ENCODE results near the gene FMNL3.

FMNL3 gene

GRCh38 chr12:49689237-49689636 is 18.0 kb downstream of the FMNL3 start:
- in situ Hi-C loops (cut with HindIII; ENCODE audit: low sequenced_read_pairs): no loop called here
- TF ChIP-seq CTCF (IDR thresholded peaks at IDR 0.05; ENCODE audit: low read depth, low read length, missing control alignments): no peak
- H3K4me3 ChIP-seq (ENCODE audit: low read depth, low read length): no peak overlapping the region
- DNase-seq (ENCODE audit: low read depth): no peak

GRCh38 chr12:49687941-49688340 is 19.3 kb downstream of the FMNL3 start:
- no peak for TF ChIP-seq CTCF (IDR thresholded peaks at IDR 0.05; ENCODE audit: low read depth, low read length, missing control alignments)
- in situ Hi-C loops (cut with HindIII; ENCODE audit: low sequenced_read_pairs): no loop called here
- H3K4me3 ChIP-seq (ENCODE audit: low read depth, low read length): no peak overlapping the region
- no peak for DNase-seq (ENCODE audit: low read depth)

- DNase-seq (ENCODE audit: low read depth): no peak
- no peak for TF ChIP-seq CTCF (IDR thresholded peaks at IDR 0.05; ENCODE audit: low read depth, low read length, missing control alignments)
- in situ Hi-C loops (cut with HindIII; ENCODE audit: low sequenced_read_pairs): no loop called here
- H3K4me3 ChIP-seq (ENCODE audit: low read depth, low read length): no peak overlapping the region
Observed at GRCh38 chr12:49684310-49684854, 22.8 kb downstream of the FMNL3 start.

GRCh38 chr12:49683599-49684309 is 23.5 kb downstream of the FMNL3 start:
- no peak for DNase-seq (ENCODE audit: low read depth)
- TF ChIP-seq CTCF (IDR thresholded peaks at IDR 0.05; ENCODE audit: low read depth, low read length, missing control alignments): no peak
- in situ Hi-C loops (cut with HindIII; ENCODE audit: low sequenced_read_pairs): no loop called here
- H3K4me3 ChIP-seq (ENCODE audit: low read depth, low read length): no peak overlapping the region

- in situ Hi-C loops (cut with HindIII; ENCODE audit: low sequenced_read_pairs): no loop called here
- DNase-seq (ENCODE audit: low read depth): no peak
- no peak overlapping the region for H3K4me3 ChIP-seq (ENCODE audit: low read depth, low read length)
- no peak for TF ChIP-seq CTCF (IDR thresholded peaks at IDR 0.05; ENCODE audit: low read depth, low read length, missing control alignments)
Observed at GRCh38 chr12:49680075-49680474, 27.1 kb downstream of the FMNL3 start.

- in situ Hi-C loops (cut with HindIII; ENCODE audit: low sequenced_read_pairs): no loop called here
- DNase-seq (ENCODE audit: low read depth): no peak
- no peak for TF ChIP-seq CTCF (IDR thresholded peaks at IDR 0.05; ENCODE audit: low read depth, low read length, missing control alignments)
- H3K4me3 ChIP-seq (ENCODE audit: low read depth, low read length): no peak overlapping the region
Observed at GRCh38 chr12:49678711-49679110, 28.5 kb downstream of the FMNL3 start.

Measured in astrocyte of the cerebellum (primary cell).